Measurements from ENCODE around the gene CLEC7A.

DNA sequence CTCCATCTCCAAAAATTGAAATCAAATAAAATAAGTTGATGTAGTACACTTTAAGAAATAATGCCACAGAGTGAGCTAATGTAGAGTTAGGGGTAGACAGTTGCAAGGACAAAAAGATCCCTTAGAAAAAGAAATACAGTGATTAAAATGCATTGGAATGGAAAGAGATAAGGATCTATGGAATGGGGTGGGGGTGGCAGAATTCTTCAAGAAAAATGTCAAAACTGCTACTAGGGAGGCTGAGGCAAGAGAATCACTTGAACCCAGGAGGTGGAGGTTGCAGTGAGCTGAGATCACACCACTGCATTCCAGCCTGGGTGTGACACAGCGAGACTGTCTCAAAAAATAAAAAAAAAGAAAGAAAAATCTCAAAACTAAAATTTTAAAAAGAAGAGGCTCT is 35.4 kb upstream of the CLEC7A start:
- TF ChIP-seq, protein P1, sequence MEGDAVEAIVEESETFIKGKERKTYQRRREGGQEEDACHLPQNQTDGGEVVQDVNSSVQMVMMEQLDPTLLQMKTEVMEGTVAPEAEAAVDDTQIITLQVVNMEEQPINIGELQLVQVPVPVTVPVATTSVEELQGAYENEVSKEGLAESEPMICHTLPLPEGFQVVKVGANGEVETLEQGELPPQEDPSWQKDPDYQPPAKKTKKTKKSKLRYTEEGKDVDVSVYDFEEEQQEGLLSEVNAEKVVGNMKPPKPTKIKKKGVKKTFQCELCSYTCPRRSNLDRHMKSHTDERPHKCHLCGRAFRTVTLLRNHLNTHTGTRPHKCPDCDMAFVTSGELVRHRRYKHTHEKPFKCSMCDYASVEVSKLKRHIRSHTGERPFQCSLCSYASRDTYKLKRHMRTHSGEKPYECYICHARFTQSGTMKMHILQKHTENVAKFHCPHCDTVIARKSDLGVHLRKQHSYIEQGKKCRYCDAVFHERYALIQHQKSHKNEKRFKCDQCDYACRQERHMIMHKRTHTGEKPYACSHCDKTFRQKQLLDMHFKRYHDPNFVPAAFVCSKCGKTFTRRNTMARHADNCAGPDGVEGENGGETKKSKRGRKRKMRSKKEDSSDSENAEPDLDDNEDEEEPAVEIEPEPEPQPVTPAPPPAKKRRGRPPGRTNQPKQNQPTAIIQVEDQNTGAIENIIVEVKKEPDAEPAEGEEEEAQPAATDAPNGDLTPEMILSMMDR (IDR thresholded peaks at IDR 0.05), result no peak
- TF ChIP-seq POLR2AphosphoS5 (IDR thresholded peaks at IDR 0.05) (no peak), POLR2A (IDR thresholded peaks at IDR 0.05; ENCODE audit: low read depth) (no peak), EP300 (IDR thresholded peaks at IDR 0.05) (no peak)
